HepG2 (cell line): ENCODE data around the gene ERLIN1. TPM values are rescaled to one million over a fixed set of nuclear protein-coding genes. Genes with fewer than 3 reads are reported as not detected.

ENCODE experiments used
- BCL6 ChIP-seq: IDR thresholded peaks from 2 replicates; pipeline ENCODE4 v1.6.1; 2016; ENCODE audit warnings: missing genetic modification reagents, missing compliant biosample characterization
- FUBP1 ChIP-seq: sonication (generic); formaldehyde crosslinking; IDR thresholded peaks from 2 replicates; pipeline ENCODE4 v1.5.1; 2020; ENCODE audit warnings: missing genetic modification reagents, mild to moderate bottlenecking, borderline replicate concordance
- HNRNPLL ChIP-seq: fragments of 200-400 bp; formaldehyde crosslinking; IDR thresholded peaks from 2 replicates; pipeline ENCODE4 v1.6.1; 2017; ENCODE audit warnings: mild to moderate bottlenecking, low read depth, low read length; ENCODE audit not compliant: poor library complexity, severe bottlenecking
- IKZF5 ChIP-seq: IDR thresholded peaks from 2 replicates; pipeline ENCODE4 v1.6.1; 2018; ENCODE audit warnings: missing genetic modification reagents, mild to moderate bottlenecking, missing compliant biosample characterization
- NFE2L2 ChIP-seq: fragments of 150-350 bp; IDR thresholded peaks from 2 replicates; pipeline ENCODE4 v1.6.1; 2014; ENCODE audit warnings: low read length
- NFIB ChIP-seq: sonication (generic); formaldehyde crosslinking; IDR thresholded peaks from 2 replicates; pipeline ENCODE4 v1.9.0; 2021; ENCODE audit warnings: missing genetic modification reagents, mild to moderate bottlenecking, borderline replicate concordance
- PRPF4 ChIP-seq: fragments of 200-400 bp; formaldehyde crosslinking; IDR thresholded peaks from 2 replicates; pipeline ENCODE4 v1.6.1; 2016; ENCODE audit warnings: low read length, low read depth; ENCODE audit not compliant: poor library complexity, severe bottlenecking
- TBX3 ChIP-seq: fragments of 450-650 bp; IDR thresholded peaks from 2 replicates; pipeline ENCODE4 v1.6.1; 2017; ENCODE audit warnings: antibody characterized with exemption, mild to moderate bottlenecking, inconsistent platforms, borderline replicate concordance
- YEATS4 ChIP-seq: sonication (generic); formaldehyde crosslinking; IDR thresholded peaks from 2 replicates; pipeline ENCODE4 v1.4.0; 2020; ENCODE audit warnings: missing genetic modification reagents, borderline replicate concordance
- ZMYM3 ChIP-seq: sonication (generic); formaldehyde crosslinking; IDR thresholded peaks from 2 replicates; pipeline ENCODE4 v1.5.1; 2020; ENCODE audit warnings: mild to moderate bottlenecking, missing genetic modification reagents
- ZNF232 ChIP-seq: sonication (generic); formaldehyde crosslinking; IDR thresholded peaks from 2 replicates; pipeline ENCODE4 v1.4.0; 2020; ENCODE audit warnings: missing genetic modification reagents, borderline replicate concordance
- ZNF510 ChIP-seq: sonication (generic); formaldehyde crosslinking; IDR thresholded peaks from 2 replicates; pipeline ENCODE4 v1.4.0; 2020; ENCODE audit warnings: low read depth, mild to moderate bottlenecking, missing genetic modification reagents
- ZNF513 ChIP-seq: sonication (generic); formaldehyde crosslinking; conservative IDR thresholded peaks from 2 replicates; pipeline ENCODE4 v1.5.0; 2020; ENCODE audit warnings: missing genetic modification reagents
- ZNF558 ChIP-seq: sonication (generic); formaldehyde crosslinking; IDR thresholded peaks from 2 replicates; pipeline ENCODE4 v1.9.0; 2022; ENCODE audit warnings: mild to moderate bottlenecking, missing genetic modification reagents, borderline replicate concordance
- ZNF564 ChIP-seq: sonication (generic); formaldehyde crosslinking; IDR thresholded peaks from 2 replicates; pipeline ENCODE4 v1.8.1; 2023; ENCODE audit warnings: mild to moderate bottlenecking, missing genetic modification reagents
- ZNF678 ChIP-seq: sonication (generic); formaldehyde crosslinking; IDR thresholded peaks from 2 replicates; pipeline ENCODE4 v1.4.0; 2020; ENCODE audit warnings: mild to moderate bottlenecking, missing genetic modification reagents
- ZNF878 ChIP-seq: sonication (generic); formaldehyde crosslinking; IDR thresholded peaks from 2 replicates; pipeline ENCODE4 v1.8.1; 2023; ENCODE audit warnings: mild to moderate bottlenecking, missing genetic modification reagents, moderate library complexity
- polyA plus RNA-seq, 8 experiments: library from polyadenylated mRNA; depleted of rRNA in 3 of 8; stranded (reverse) in 7 of 8; unstranded in 1 of 8; fragments of >200 nt; fragmentation: Illumina TruSeq in 4 of 8; extraction: Trizol in 4 of 8; gene quantifications; 2 replicates each; pipeline versions ENCODE4 v1.2.1 to v1.2.3, GENCODE V29; 2011 to 2016; ENCODE audit warnings: low read depth in 4 of 8, missing spikeins in 1 of 8, mixed read lengths in 1 of 8; ENCODE audit not compliant: insufficient read depth in 1 of 8
- total RNA-seq, 5 experiments: library from RNA; depleted of rRNA; stranded (reverse); fragments of >200 nt; fragmentation: Illumina TruSeq; extraction: Trizol; gene quantifications; 2 replicates each; pipeline ENCODE4 v1.2.3, GENCODE V29; 2016; ENCODE audit warnings: low read depth in 1 of 5
- TF ChIP-seq, protein P1 (sequence below): sonication (generic); formaldehyde crosslinking; IDR thresholded peaks from 2 replicates; pipeline ENCODE4 v1.5.0; 2020; ENCODE audit warnings: mild to moderate bottlenecking, missing genetic modification reagents
- TF ChIP-seq, protein P2 (sequence below): sonication (generic); formaldehyde crosslinking; IDR thresholded peaks from 2 replicates; pipeline ENCODE4 v1.4.0; 2020; ENCODE audit warnings: missing genetic modification reagents

ERLIN1 gene
- total and polyA plus RNA-seq, 2 of the 13 experiments (the other 11 are each of a cell fraction or from before 2014, with no cell fraction given): 56.8 to 69.3 TPM

DNA sequence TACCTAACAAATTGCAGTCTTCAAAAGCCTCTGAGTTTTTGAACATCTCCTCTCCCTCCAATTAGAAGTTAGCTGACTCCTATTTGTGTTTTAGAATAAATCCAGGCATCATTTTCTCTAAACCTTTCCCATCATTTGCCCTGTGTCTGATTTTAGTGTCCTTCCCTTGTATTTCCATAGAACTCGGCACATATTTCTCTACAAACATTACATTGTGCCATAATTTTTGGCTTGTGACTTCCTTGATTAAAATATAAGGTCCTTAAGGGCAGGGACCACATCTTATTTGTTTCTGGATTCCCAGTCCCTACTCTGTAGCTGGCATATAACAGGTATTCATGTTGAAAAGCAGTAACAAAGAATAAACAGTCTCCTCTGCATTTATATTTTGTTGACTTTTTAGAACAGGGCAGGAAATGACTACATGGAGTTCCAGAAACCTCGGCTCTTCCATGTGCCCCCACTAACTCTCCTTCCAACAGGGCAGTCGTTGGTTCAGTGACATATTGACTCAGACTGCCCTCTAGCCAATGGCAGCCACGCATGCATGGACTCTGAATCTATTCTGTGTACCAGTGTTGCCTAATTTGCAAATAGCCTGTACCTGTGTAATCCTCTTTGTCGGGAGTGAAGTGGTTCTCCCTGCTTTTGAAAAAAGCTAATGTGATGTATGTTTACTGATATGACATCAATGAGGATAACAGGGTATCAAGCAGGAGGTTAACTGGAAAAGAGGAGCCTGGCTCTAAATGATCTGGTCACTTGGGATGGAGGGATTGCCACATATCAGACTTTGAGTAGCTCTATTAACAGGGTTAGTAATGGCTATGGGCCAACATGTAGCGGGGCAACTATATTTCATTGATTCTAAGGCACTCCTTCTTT, 84.4 kb downstream of the ERLIN1 start (continued):
- TF ChIP-seq, protein P1, sequence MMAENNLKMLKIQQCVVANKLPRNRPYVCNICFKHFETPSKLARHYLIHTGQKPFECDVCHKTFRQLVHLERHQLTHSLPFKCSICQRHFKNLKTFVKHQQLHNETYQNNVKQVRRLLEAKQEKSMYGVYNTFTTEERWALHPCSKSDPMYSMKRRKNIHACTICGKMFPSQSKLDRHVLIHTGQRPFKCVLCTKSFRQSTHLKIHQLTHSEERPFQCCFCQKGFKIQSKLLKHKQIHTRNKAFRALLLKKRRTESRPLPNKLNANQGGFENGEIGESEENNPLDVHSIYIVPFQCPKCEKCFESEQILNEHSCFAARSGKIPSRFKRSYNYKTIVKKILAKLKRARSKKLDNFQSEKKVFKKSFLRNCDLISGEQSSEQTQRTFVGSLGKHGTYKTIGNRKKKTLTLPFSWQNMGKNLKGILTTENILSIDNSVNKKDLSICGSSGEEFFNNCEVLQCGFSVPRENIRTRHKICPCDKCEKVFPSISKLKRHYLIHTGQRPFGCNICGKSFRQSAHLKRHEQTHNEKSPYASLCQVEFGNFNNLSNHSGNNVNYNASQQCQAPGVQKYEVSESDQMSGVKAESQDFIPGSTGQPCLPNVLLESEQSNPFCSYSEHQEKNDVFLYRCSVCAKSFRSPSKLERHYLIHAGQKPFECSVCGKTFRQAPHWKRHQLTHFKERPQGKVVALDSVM (CRISPR knock-in tag): no peak; the same call in 1 of the 2 replicates
- TF ChIP-seq ZNF510 (CRISPR knock-in tag) (peak; percentile 83; the same call in 1 of the 2 replicates), NFE2L2 (no peak), ZNF232 (peak; percentile 78; the same call in 1 of the 2 replicates), ZNF513 (CRISPR knock-in tag) (no peak), ZNF558 (CRISPR knock-in tag) (peak; percentile 57; the same call in 1 of the 2 replicates), BCL6 (CRISPR knock-in tag) (peak; percentile 82), ZNF878 (0 out of 2 replicates have a peak, but pooled peaks have one; percentile 77), NFIB (CRISPR knock-in tag) (no peak), ZNF678 (CRISPR knock-in tag) (no peak), PRPF4 (no peak), YEATS4 (CRISPR knock-in tag) (peak; percentile 91), FUBP1 (CRISPR knock-in tag) (no peak), TBX3 (peak; percentile 90), IKZF5 (CRISPR knock-in tag) (peak; percentile 97), HNRNPLL (no peak), ZMYM3 (CRISPR knock-in tag) (no peak; the same call in 1 of the 2 replicates), ZNF564 (CRISPR knock-in tag) (peak; percentile 71; the same call in 1 of the 2 replicates)
- TF ChIP-seq, protein P2, sequence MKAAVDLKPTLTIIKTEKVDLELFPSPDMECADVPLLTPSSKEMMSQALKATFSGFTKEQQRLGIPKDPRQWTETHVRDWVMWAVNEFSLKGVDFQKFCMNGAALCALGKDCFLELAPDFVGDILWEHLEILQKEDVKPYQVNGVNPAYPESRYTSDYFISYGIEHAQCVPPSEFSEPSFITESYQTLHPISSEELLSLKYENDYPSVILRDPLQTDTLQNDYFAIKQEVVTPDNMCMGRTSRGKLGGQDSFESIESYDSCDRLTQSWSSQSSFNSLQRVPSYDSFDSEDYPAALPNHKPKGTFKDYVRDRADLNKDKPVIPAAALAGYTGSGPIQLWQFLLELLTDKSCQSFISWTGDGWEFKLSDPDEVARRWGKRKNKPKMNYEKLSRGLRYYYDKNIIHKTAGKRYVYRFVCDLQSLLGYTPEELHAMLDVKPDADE: no peak
